ENCODE measurements around the gene ERV3-1.

ERV3-1 gene

GRCh38 chr7:64997164-64997908 lies 9.2 kb downstream of the ERV3-1 start:
- DNase-seq (ENCODE audit: low read depth) = no peak
- TF ChIP-seq CTCF (IDR thresholded peaks at IDR 0.05; ENCODE audit: insufficient read depth, low read depth, low read length, missing control alignments) = no peak
- H3K4me3 ChIP-seq (ENCODE audit: low read length) = no peak overlapping the region

GRCh38 chr7:64996305-64996704 lies 10.2 kb downstream of the ERV3-1 start:
- TF ChIP-seq CTCF (IDR thresholded peaks at IDR 0.05; ENCODE audit: insufficient read depth, low read depth, low read length, missing control alignments) = no peak
- DNase-seq (ENCODE audit: low read depth) = no peak
- no peak overlapping the region for H3K4me3 ChIP-seq (ENCODE audit: low read length)

- no peak overlapping the region for H3K4me3 ChIP-seq (ENCODE audit: low read length)
- TF ChIP-seq CTCF (IDR thresholded peaks at IDR 0.05; ENCODE audit: insufficient read depth, low read depth, low read length, missing control alignments) = no peak
- peak; percentile 63 for DNase-seq (ENCODE audit: low read depth)
Measured at GRCh38 chr7:64993901-64994300, 12.6 kb downstream of the ERV3-1 start.

- no peak overlapping the region for H3K4me3 ChIP-seq (ENCODE audit: low read length)
- TF ChIP-seq CTCF (IDR thresholded peaks at IDR 0.05; ENCODE audit: insufficient read depth, low read depth, low read length, missing control alignments) = no peak
- DNase-seq (ENCODE audit: low read depth) = peak; percentile 28
Measured at GRCh38 chr7:64992971-64993370, 13.5 kb downstream of the ERV3-1 start.

- no peak for DNase-seq (ENCODE audit: low read depth)
- no peak within 1 kb of the TSS for H3K4me3 ChIP-seq (ENCODE audit: low read length)
- TF ChIP-seq CTCF (IDR thresholded peaks at IDR 0.05; ENCODE audit: insufficient read depth, low read depth, low read length, missing control alignments) = no peak
Measured at GRCh38 chr7:64990936-64991335, 15.6 kb downstream of the ERV3-1 start, which contains the start of gene ZNF117. ZNF117 (minus strand) TSS chr7:64991036.

- TF ChIP-seq CTCF (IDR thresholded peaks at IDR 0.05; ENCODE audit: insufficient read depth, low read depth, low read length, missing control alignments) = no peak
- no peak overlapping the region for H3K4me3 ChIP-seq (ENCODE audit: low read length)
- peak; percentile 29 for DNase-seq (ENCODE audit: low read depth)
Measured at GRCh38 chr7:64990216-64990615, 16.3 kb downstream of the ERV3-1 start.
